HL-60 (cell line): ENCODE measurements around the gene KRCC1.

Experiments used
- DNase-seq, 2 experiments: peaks; one replicate each; pipeline ENCODE4 v3.0.0-alpha.2; 2010 to 2020; ENCODE audit warnings: low read depth in 1 of 2, low spot score in 1 of 2
- H3K27ac ChIP-seq: fragments of 250-450 bp; sonication (Bioruptor Pico); replicated peaks from 2 replicates; pipeline ENCODE4 v1.5.1; 2020; ENCODE audit warnings: mild to moderate bottlenecking, moderate library complexity
- H3K27me3 ChIP-seq: fragments of 250-450 bp; sonication (Bioruptor Pico); 2 replicates; pipeline ENCODE4 v1.5.1; 2021; ENCODE audit warnings: mild to moderate bottlenecking, moderate library complexity; ENCODE audit not compliant: insufficient read depth, poor library complexity, severe bottlenecking
- H3K4me3 ChIP-seq: replicated peaks from 2 replicates; pipeline ENCODE4 v1.5.1; 2011; ENCODE audit warnings: mild to moderate bottlenecking, control low read depth, low read length; ENCODE audit not compliant: insufficient read depth
- CTCF ChIP-seq: IDR thresholded peaks from one replicate; pipeline ENCODE4 v1.5.1; 2011; ENCODE audit warnings: low read length, control low read depth, inconsistent platforms; ENCODE audit not compliant: insufficient read depth
- GABPA ChIP-seq: IDR thresholded peaks from 2 replicates; pipeline ENCODE4 v1.6.1; 2012; ENCODE audit warnings: low read depth
- POLR2AphosphoS5 ChIP-seq: IDR thresholded peaks from 2 replicates; pipeline ENCODE4 v1.6.1; 2012; ENCODE audit warnings: low read depth
- REST ChIP-seq: IDR thresholded peaks from 2 replicates; pipeline ENCODE4 v1.6.1; 2012; ENCODE audit warnings: low read depth; ENCODE audit not compliant: insufficient replicate concordance
- SPI1 ChIP-seq: IDR thresholded peaks from 2 replicates; pipeline ENCODE4 v1.6.1; 2012; ENCODE audit warnings: low read depth, mild to moderate bottlenecking, borderline replicate concordance

KRCC1 gene

GRCh38 chr2:88085602-88086001 lies 30.0 kb upstream of the KRCC1 start:
- TF ChIP-seq REST (no peak), POLR2AphosphoS5 (no peak), SPI1 (no peak), GABPA (no peak), CTCF (no peak)
- no peak for DNase-seq
- H3K27ac ChIP-seq = no peak overlapping the region
- H3K27me3 ChIP-seq = no peaks in the 10 kb centered on the region
- H3K4me3 ChIP-seq = no peak overlapping the region

GRCh38 chr2:88085099-88085498 lies 29.5 kb upstream of the KRCC1 start:
- no peaks in the 10 kb centered on the region for H3K27me3 ChIP-seq
- TF ChIP-seq GABPA (no peak), SPI1 (no peak), REST (no peak), CTCF (no peak), POLR2AphosphoS5 (no peak)
- DNase-seq = no peak
- H3K27ac ChIP-seq = no peak overlapping the region
- no peak overlapping the region for H3K4me3 ChIP-seq

- TF ChIP-seq SPI1 (0 out of 2 replicates have a peak, but pooled peaks have one; percentile 10), GABPA (no peak)
- no peak for DNase-seq
- no peak overlapping the region for H3K4me3 ChIP-seq
Measured at GRCh38 chr2:88082781-88083180, 27.2 kb upstream of the KRCC1 start.

GRCh38 chr2:88081924-88082608 lies 26.5 kb upstream of the KRCC1 start:
- no peak for DNase-seq
- no peak overlapping the region for H3K27ac ChIP-seq
- no peaks in the 10 kb centered on the region for H3K27me3 ChIP-seq
- no peak overlapping the region for H3K4me3 ChIP-seq
- no peak for TF ChIP-seq POLR2AphosphoS5
- TF ChIP-seq REST = no peak

More at GRCh38 chr2:88082781-88083180, 27.2 kb upstream of the KRCC1 start:
- peak overlapping the region; percentile 18; the same call in 1 of the 2 replicates for H3K27ac ChIP-seq
- no peaks in the 10 kb centered on the region for H3K27me3 ChIP-seq
